Right lobe of liver (tissue), 4 donors: ENCODE measurements around the gene MON2.

ENCODE experiments used
- CTCF ChIP-seq, 4 donors: fragments of 200-600 bp in 3 of 4; fragments of 450-650 bp in 1 of 4; IDR thresholded peaks; one replicate each; pipeline versions ENCODE4 v1.5.1 to v1.8.0; 2016 to 2022; ENCODE audit warnings: antibody characterized with exemption in 4 of 4, mild to moderate bottlenecking in 2 of 4
- POLR2A ChIP-seq: fragments of 450-650 bp; IDR thresholded peaks from one replicate; pipeline ENCODE4 v1.6.1; 2017; ENCODE audit warnings: antibody characterized with exemption, mild to moderate bottlenecking
- donor health status: DM: no; HTN: no; CAD: no.
- donor health status: DM: no; HTN: no; CAD: no.
- donor health status: DM: no; HTN: yes; CAD: no.

- no peak for TF ChIP-seq CTCF (IDR thresholded peaks at IDR 0.05)
- no peak for TF ChIP-seq POLR2A
Measured at GRCh38 chr12:62519043-62519442, 52.4 kb downstream of the MON2 start.
